HG03175 (cell line): Measurements from ENCODE around the gene SCAF8.
A peak's percentile ranks its signal among the peaks of the same experiment; 100 is the strongest.
"Not testable (repeated sequence)": the region's sequence is repeated elsewhere in the genome, so short reads cannot be mapped to it uniquely, and the experiment has no call there.

Experiments
- ATAC-seq: cut with Tn5 transposase; IDR thresholded peaks from one replicate; pipeline ENCODE4 v1.9.1; 2021; ENCODE audit warnings: mild to moderate bottlenecking, moderate library complexity; ENCODE audit not compliant: unreplicated experiment

SCAF8 gene

GRCh38 chr6:154733183-154733625, at the start of gene SCAF8:
SCAF8 (plus strand) TSS chr6:154733416; CDS start chr6:154733901, 485 bp downstream.
- peak; percentile 83 for ATAC-seq

GRCh38 chr6:154683756-154684523, 49.3 kb upstream of the SCAF8 start:
- peak; percentile 95 for ATAC-seq

- no peak for ATAC-seq
These were observed 47.1 kb upstream of the SCAF8 start for GRCh38 chr6:154686162-154686561.

- ATAC-seq, result no peak
These were observed 43.5 kb upstream of the SCAF8 start for GRCh38 chr6:154689493-154690255.

- no peak for ATAC-seq
These were observed 42.4 kb upstream of the SCAF8 start for GRCh38 chr6:154690857-154691256.

GRCh38 chr6:154696661-154697060, 36.6 kb upstream of the SCAF8 start:
- no peak for ATAC-seq

GRCh38 chr6:154703124-154703523, 30.1 kb upstream of the SCAF8 start:
- no peak for ATAC-seq

GRCh38 chr6:154705471-154706113, 27.6 kb upstream of the SCAF8 start:
- ATAC-seq, result no peak

GRCh38 chr6:154706389-154706788, 26.8 kb upstream of the SCAF8 start:
- ATAC-seq, result no peak

GRCh38 chr6:154709621-154710020, 23.6 kb upstream of the SCAF8 start:
- ATAC-seq, result no peak

- ATAC-seq, result no peak
These were observed 22.5 kb upstream of the SCAF8 start for GRCh38 chr6:154710689-154711088.

- ATAC-seq, result no peak
These were observed 17.8 kb upstream of the SCAF8 start for GRCh38 chr6:154715446-154715845.

- not testable (repeated sequence) for ATAC-seq
These were observed 16.9 kb upstream of the SCAF8 start for GRCh38 chr6:154716350-154716749.

- ATAC-seq, result no peak
These were observed 13.8 kb upstream of the SCAF8 start for GRCh38 chr6:154719433-154719832.

- ATAC-seq, result no peak
These were observed 13.4 kb upstream of the SCAF8 start for GRCh38 chr6:154719854-154720253.

- no peak for ATAC-seq
These were observed 11.8 kb upstream of the SCAF8 start for GRCh38 chr6:154721460-154721859.

GRCh38 chr6:154726887-154727286, 6.3 kb upstream of the SCAF8 start:
- no peak for ATAC-seq

GRCh38 chr6:154731296-154732218, 1.7 kb upstream of the SCAF8 start:
- ATAC-seq, result no peak

- ATAC-seq, result no peak
These were observed 556 bp upstream of the SCAF8 start for GRCh38 chr6:154732538-154733182.
